Peyer's patch (tissue), 4 donors: ENCODE results near the gene SUPT3H. TPM values are rescaled to one million over a fixed set of nuclear protein-coding genes. Genes with fewer than 3 reads are reported as not detected.

Source experiments
- DNase-seq, 3 donors: peaks; one replicate each; pipeline ENCODE4 v3.0.0-alpha.2; 2017 to 2019
- H3K27ac ChIP-seq, 4 donors: fragments of 200-600 bp; sonication (generic); one replicate each; pipeline ENCODE4 v1.5.1; 2016 to 2019
- H3K27me3 ChIP-seq, 2 donors: fragments of 200-600 bp; sonication (generic); one replicate each; pipeline ENCODE4 v1.5.1; 2019
- H3K36me3 ChIP-seq, 3 donors: fragments of 200-600 bp; sonication (generic); one replicate each; pipeline ENCODE4 v1.5.1; 2016 to 2019
- H3K4me1 ChIP-seq, 4 donors: fragments of 200-600 bp; sonication (generic); one replicate each; pipeline ENCODE4 v1.5.1; 2016 to 2019
- H3K4me3 ChIP-seq, 4 donors: fragments of 200-600 bp; sonication (generic); 1 replicate in 3 of 4; 2 replicates in 1 of 4; pipeline ENCODE4 v1.5.1; 2016 to 2019; ENCODE audit warnings: mild to moderate bottlenecking in 1 of 4
- H3K9me3 ChIP-seq, 4 donors: fragments of 200-600 bp; sonication (generic); one replicate each; pipeline ENCODE4 v1.5.1; 2016 to 2019; ENCODE audit warnings: mild to moderate bottlenecking in 1 of 4
- POLR2A ChIP-seq, 2 donors: fragments of 450-650 bp; IDR thresholded peaks; one replicate each; pipeline ENCODE4 v1.5.1; 2017; ENCODE audit warnings: antibody characterized with exemption in 2 of 2, mild to moderate bottlenecking in 2 of 2, moderate library complexity in 2 of 2
- total RNA-seq, 4 donors: library from RNA; depleted of rRNA; stranded (reverse); fragments of >200 nt; gene quantifications; one replicate each; pipeline ENCODE4 v1.1.0, GENCODE V29; 2016
- TF ChIP-seq, protein P1 (sequence below), 6 experiments: fragments of 450-650 bp in 4 of 6; fragments of 200-600 bp in 2 of 6; sonication (generic) in 1 of 6; IDR thresholded peaks; one replicate each; pipeline ENCODE4 v1.5.1; 2017 to 2019; ENCODE audit warnings: antibody characterized with exemption in 6 of 6, mild to moderate bottlenecking in 3 of 6, moderate library complexity in 1 of 6

SUPT3H gene
- total RNA-seq, 4 donors from 2014 or later: 2.0 to 17.3 (median 2.7) TPM

DNA sequence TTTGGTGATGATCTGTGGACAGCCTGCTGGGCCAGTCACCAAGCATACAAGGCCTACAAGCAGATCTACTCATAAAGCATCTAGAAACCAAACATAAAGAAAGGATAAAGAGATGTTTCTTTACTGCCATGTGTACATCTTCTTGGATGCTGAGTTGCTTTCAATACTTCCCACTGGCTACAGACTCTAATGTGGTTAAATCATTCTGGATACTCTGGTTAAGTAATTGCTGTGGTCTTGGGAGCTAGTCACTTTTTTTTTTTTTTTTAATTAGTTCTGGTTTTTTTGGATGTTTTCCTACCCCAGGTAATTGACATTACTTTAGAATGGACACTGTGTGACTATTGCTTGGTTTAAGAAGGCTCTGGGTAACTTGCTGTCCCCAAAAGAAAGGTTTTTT lies 265.0 kb downstream of the SUPT3H start:
- no peaks in the 10 kb centered on the region for H3K9me3 ChIP-seq
- H3K36me3 ChIP-seq: no peaks in the 10 kb centered on the region
- TF ChIP-seq, protein P1, sequence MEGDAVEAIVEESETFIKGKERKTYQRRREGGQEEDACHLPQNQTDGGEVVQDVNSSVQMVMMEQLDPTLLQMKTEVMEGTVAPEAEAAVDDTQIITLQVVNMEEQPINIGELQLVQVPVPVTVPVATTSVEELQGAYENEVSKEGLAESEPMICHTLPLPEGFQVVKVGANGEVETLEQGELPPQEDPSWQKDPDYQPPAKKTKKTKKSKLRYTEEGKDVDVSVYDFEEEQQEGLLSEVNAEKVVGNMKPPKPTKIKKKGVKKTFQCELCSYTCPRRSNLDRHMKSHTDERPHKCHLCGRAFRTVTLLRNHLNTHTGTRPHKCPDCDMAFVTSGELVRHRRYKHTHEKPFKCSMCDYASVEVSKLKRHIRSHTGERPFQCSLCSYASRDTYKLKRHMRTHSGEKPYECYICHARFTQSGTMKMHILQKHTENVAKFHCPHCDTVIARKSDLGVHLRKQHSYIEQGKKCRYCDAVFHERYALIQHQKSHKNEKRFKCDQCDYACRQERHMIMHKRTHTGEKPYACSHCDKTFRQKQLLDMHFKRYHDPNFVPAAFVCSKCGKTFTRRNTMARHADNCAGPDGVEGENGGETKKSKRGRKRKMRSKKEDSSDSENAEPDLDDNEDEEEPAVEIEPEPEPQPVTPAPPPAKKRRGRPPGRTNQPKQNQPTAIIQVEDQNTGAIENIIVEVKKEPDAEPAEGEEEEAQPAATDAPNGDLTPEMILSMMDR (IDR thresholded peaks at IDR 0.05): no peak
- TF ChIP-seq POLR2A (IDR thresholded peaks at IDR 0.05): no peak
- H3K27me3 ChIP-seq: no peaks in the 10 kb centered on the region
- H3K4me1 ChIP-seq: no peaks in the 10 kb centered on the region
- H3K27ac ChIP-seq: no peak overlapping the region
- H3K4me3 ChIP-seq: no peak overlapping the region
- DNase-seq: no peak

DNA sequence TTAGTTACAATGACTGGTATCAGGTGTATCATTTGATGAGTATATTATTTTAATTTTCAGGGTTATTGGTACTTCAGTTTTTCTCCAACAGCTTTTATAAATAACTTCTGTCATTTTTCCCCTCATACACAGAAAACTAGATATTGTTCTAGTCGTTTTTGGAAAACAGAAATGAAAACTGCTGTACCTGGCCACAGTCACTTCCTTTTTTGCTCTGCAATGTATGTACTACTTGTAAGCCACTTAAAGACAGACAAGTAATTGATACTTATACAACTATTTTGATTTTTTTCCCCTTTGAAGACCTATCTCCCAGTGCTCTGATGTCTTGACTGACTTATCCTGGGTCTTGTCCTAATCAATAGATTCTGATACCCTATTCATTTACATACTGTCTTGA lies 268.2 kb downstream of the SUPT3H start:
- H3K27me3 ChIP-seq: no peaks in the 10 kb centered on the region
- H3K36me3 ChIP-seq: no peaks in the 10 kb centered on the region
- no peak overlapping the region for H3K4me3 ChIP-seq
- TF ChIP-seq, protein P1 (IDR thresholded peaks at IDR 0.05): no peak
- no peak for TF ChIP-seq POLR2A (IDR thresholded peaks at IDR 0.05)
- no peak for DNase-seq
- H3K4me1 ChIP-seq: no peaks in the 10 kb centered on the region
- no peaks in the 10 kb centered on the region for H3K9me3 ChIP-seq
- H3K27ac ChIP-seq: no peak overlapping the region

DNA sequence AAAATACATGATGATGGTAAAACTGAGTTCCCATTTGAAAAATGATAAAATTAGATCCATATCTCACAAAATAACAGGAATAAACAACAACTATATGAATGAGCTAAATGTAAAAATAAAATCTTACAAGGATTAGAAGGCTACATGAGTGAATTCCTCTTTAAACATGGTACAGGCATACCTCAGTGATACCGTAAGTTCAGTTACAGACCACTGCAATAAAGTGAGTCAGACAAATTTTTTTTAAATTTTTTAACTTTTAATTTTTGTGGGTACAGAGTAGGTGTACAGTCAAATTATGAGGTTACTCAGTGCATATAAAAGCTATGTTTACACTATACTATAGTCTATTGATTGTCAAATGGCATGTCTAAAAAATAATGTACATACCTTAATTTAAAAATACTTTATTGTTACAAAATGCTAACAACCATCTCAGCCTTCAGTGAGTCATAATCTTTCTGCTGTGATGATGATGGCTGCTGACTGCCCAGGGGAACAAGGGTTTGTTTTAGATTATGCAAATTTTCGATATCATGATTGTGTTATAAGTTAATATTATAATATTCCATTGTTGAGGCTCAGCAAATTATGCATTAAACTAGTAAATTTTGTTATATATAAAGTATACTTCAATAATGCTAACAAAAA lies 272.4 kb downstream of the SUPT3H start:
- no peaks in the 10 kb centered on the region for H3K9me3 ChIP-seq
- H3K27me3 ChIP-seq: no peaks in the 10 kb centered on the region
- no peak for DNase-seq
- H3K36me3 ChIP-seq: no peaks in the 10 kb centered on the region
- H3K4me1 ChIP-seq: no peaks in the 10 kb centered on the region
- H3K27ac ChIP-seq: no peak overlapping the region
- TF ChIP-seq, protein P1 (IDR thresholded peaks at IDR 0.05): no peak
- no peak for TF ChIP-seq POLR2A (IDR thresholded peaks at IDR 0.05)
- H3K4me3 ChIP-seq: no peak overlapping the region

DNA sequence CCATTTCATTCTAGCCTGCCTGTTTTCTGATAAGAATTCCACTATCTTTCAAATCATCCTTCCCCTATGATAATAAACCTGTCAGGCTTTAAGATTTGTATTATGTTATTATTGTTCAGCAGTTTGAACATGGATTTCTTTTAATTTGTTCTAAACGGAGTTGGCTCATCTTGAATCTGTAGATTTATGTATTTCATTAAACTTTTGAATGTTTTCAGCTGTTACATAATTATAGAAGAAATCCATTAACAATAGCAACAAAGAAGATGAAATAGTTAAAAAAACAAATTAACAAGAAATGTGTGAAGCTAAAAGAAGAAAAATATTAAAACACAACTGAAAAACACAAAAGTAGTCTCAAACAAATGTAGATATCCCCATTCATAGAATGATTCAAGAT lies 273.3 kb downstream of the SUPT3H start:
- no peak overlapping the region for H3K27ac ChIP-seq
- TF ChIP-seq, protein P1 (IDR thresholded peaks at IDR 0.05): no peak
- no peak for TF ChIP-seq POLR2A (IDR thresholded peaks at IDR 0.05)
- no peak overlapping the region for H3K4me3 ChIP-seq
- no peaks in the 10 kb centered on the region for H3K27me3 ChIP-seq
- H3K9me3 ChIP-seq: no peaks in the 10 kb centered on the region
- no peaks in the 10 kb centered on the region for H3K36me3 ChIP-seq
- no peak for DNase-seq
- H3K4me1 ChIP-seq: no peaks in the 10 kb centered on the region

DNA sequence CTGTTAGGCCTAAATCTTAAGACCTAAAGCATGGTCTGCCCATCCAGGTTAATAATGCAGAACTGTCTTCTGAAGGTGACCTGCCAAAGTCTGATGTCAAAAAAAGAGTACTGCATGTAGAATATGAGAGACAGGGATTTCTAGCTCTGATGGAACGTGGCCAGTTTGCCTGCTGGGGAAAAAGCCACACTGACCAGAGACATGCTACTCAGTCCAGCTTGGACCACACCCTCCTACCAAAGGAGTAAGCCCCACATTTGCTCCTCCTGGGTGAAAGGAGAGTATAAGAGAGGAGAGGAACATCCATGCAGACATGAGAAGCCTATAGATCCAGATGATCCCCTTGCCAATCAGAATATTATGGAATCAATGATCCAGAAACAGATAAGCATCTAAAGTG lies 279.5 kb downstream of the SUPT3H start:
- Histone ChIP-seq H3K36me3 (no peaks in the 10 kb centered on the region), H3K27me3 (no peaks in the 10 kb centered on the region), H3K4me1 (no peaks in the 10 kb centered on the region), H3K4me3 (no peak overlapping the region), H3K9me3 (no peaks in the 10 kb centered on the region), H3K27ac (no peak overlapping the region)
- DNase-seq: no peak
- no peak for TF ChIP-seq POLR2A (IDR thresholded peaks at IDR 0.05)
- TF ChIP-seq, protein P1 (IDR thresholded peaks at IDR 0.05): no peak

DNA sequence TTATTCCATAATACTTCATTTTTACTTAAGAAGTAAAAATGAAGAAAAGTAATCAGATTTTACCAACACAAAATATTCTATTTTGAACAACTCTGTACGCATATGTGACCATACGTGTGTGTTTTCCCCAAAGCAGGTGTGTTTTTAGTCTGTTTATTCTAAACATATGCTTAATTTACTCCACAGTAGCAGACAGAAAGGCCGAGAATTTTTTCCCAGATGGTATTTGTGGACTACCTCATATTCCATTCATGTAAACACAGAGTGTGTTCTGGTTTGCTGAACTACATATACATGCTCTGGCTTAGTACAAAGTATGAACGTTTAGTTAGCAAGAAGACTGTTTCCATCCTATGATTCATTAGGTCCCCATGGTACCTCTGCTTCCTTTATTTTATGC lies 282.9 kb downstream of the SUPT3H start:
- Histone ChIP-seq H3K36me3 (no peaks in the 10 kb centered on the region), H3K4me1 (no peaks in the 10 kb centered on the region), H3K4me3 (no peak overlapping the region), H3K27me3 (no peaks in the 10 kb centered on the region), H3K27ac (no peak overlapping the region), H3K9me3 (no peaks in the 10 kb centered on the region)
- no peak for DNase-seq
- no peak for TF ChIP-seq POLR2A (IDR thresholded peaks at IDR 0.05)
- TF ChIP-seq, protein P1 (IDR thresholded peaks at IDR 0.05): no peak
